ENCODE results near the gene RASA2.

Gene RASA2

GRCh38 chr3:141460097-141460704, 26.6 kb upstream of the RASA2 start:
- H3K9ac ChIP-seq (ENCODE audit: low read depth, low read length, poor library complexity, severe bottlenecking), result no peak overlapping the region
- H2AFZ ChIP-seq (ENCODE audit: low read length), result peak overlapping the region; percentile 68

DNA sequence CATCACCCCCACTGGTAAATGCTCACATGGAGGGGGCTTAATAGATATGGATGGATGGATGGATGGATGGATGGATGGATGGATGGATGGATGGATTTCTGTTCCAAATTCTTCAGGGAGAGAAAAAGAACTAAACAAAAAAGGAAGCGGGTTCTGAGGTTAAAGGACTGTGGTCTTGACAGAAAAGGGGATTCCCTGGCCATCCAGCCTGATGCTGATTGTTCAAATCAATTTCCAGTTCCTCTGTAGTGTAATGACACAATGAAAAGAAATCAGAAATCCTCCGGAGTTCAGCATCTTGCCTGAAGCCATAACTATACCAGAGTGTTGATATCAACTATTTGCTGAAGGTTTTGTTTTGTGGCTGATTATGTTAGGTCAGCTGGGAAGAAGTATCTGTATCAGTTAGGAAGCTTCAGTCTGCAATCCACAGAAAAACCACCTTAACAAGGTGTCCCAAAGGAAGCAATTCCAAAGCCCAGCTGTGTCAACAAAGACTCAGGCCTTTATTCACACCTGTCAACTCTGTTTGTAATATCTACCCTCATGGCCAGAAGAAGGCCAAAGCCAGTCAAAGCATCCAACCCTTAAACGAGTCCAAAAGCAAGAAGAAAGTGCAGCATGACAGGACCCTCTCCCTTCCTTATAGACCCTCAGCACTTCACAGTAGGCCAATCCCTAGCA, 24.5 kb upstream of the RASA2 start:
- Histone ChIP-seq H3K9me2 (replicated peaks; ENCODE audit: low read depth, low read length) (no peaks in the 10 kb centered on the region), H4K20me1 (ENCODE audit: insufficient read depth, low read length, poor library complexity, severe bottlenecking) (no peaks in the 10 kb centered on the region), H3K9ac (ENCODE audit: low read depth, low read length, poor library complexity, severe bottlenecking) (no peak overlapping the region), H3K36me3 (ENCODE audit: insufficient read depth, low read length) (no peaks in the 10 kb centered on the region), H3K4me3 (ENCODE audit: low read length, poor library complexity, severe bottlenecking) (no peak overlapping the region), H3K79me2 (ENCODE audit: insufficient read depth, low read length) (no peaks in the 10 kb centered on the region), H2AFZ (ENCODE audit: low read length) (no peak overlapping the region), H3K4me1 (ENCODE audit: insufficient read depth, low read length, poor library complexity, severe bottlenecking) (peaks cover 9% of the 10 kb centered on the region), H3K27me3 (ENCODE audit: insufficient read depth, low read length, poor library complexity, severe bottlenecking) (no peaks in the 10 kb centered on the region), H3K9me3 (ENCODE audit: insufficient read depth, low read depth, low read length) (peaks cover 7% of the 10 kb centered on the region; the same call in 1 of the 2 replicates), H3F3A (ENCODE audit: low read depth) (no peaks in the 10 kb centered on the region), H3K4me2 (ENCODE audit: low read depth, low read length, poor library complexity, severe bottlenecking) (no peak overlapping the region)
- TF ChIP-seq EZH2phosphoT487 (IDR thresholded peaks at IDR 0.05; ENCODE audit: borderline replicate concordance), result no peak
- TF ChIP-seq, protein P1, sequence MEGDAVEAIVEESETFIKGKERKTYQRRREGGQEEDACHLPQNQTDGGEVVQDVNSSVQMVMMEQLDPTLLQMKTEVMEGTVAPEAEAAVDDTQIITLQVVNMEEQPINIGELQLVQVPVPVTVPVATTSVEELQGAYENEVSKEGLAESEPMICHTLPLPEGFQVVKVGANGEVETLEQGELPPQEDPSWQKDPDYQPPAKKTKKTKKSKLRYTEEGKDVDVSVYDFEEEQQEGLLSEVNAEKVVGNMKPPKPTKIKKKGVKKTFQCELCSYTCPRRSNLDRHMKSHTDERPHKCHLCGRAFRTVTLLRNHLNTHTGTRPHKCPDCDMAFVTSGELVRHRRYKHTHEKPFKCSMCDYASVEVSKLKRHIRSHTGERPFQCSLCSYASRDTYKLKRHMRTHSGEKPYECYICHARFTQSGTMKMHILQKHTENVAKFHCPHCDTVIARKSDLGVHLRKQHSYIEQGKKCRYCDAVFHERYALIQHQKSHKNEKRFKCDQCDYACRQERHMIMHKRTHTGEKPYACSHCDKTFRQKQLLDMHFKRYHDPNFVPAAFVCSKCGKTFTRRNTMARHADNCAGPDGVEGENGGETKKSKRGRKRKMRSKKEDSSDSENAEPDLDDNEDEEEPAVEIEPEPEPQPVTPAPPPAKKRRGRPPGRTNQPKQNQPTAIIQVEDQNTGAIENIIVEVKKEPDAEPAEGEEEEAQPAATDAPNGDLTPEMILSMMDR (conservative IDR thresholded peaks at IDR 0.05; ENCODE audit: low read length), result no peak

More at GRCh38 chr3:141460097-141460704, 26.6 kb upstream of the RASA2 start:
- Histone ChIP-seq H3K4me2 (ENCODE audit: low read depth, low read length, poor library complexity, severe bottlenecking) (no peak overlapping the region), H3K9me2 (replicated peaks; ENCODE audit: low read depth, low read length) (no peaks in the 10 kb centered on the region), H3K9me3 (ENCODE audit: insufficient read depth, low read depth, low read length) (peaks cover 7% of the 10 kb centered on the region; the same call in 1 of the 2 replicates), H3K4me3 (ENCODE audit: low read length, poor library complexity, severe bottlenecking) (no peak overlapping the region), H3K79me2 (ENCODE audit: insufficient read depth, low read length) (no peaks in the 10 kb centered on the region), H3K36me3 (ENCODE audit: insufficient read depth, low read length) (no peaks in the 10 kb centered on the region), H3F3A (ENCODE audit: low read depth) (no peaks in the 10 kb centered on the region), H3K27me3 (ENCODE audit: insufficient read depth, low read length, poor library complexity, severe bottlenecking) (no peaks in the 10 kb centered on the region), H4K20me1 (ENCODE audit: insufficient read depth, low read length, poor library complexity, severe bottlenecking) (no peaks in the 10 kb centered on the region), H3K4me1 (ENCODE audit: insufficient read depth, low read length, poor library complexity, severe bottlenecking) (peaks cover 9% of the 10 kb centered on the region)
- no peak for TF ChIP-seq EZH2phosphoT487 (IDR thresholded peaks at IDR 0.05; ENCODE audit: borderline replicate concordance)
- TF ChIP-seq, protein P1 (conservative IDR thresholded peaks at IDR 0.05; ENCODE audit: low read length), result peak; percentile 89

GRCh38 chr3:141465221-141465620, 21.6 kb upstream of the RASA2 start:
- Histone ChIP-seq H2AFZ (ENCODE audit: low read length) (no peak overlapping the region), H3K4me3 (ENCODE audit: low read length, poor library complexity, severe bottlenecking) (no peak overlapping the region), H4K20me1 (ENCODE audit: insufficient read depth, low read length, poor library complexity, severe bottlenecking) (no peaks in the 10 kb centered on the region), H3K27me3 (ENCODE audit: insufficient read depth, low read length, poor library complexity, severe bottlenecking) (no peaks in the 10 kb centered on the region), H3F3A (ENCODE audit: low read depth) (no peaks in the 10 kb centered on the region), H3K9me2 (replicated peaks; ENCODE audit: low read depth, low read length) (no peaks in the 10 kb centered on the region), H3K9ac (ENCODE audit: low read depth, low read length, poor library complexity, severe bottlenecking) (no peak overlapping the region), H3K36me3 (ENCODE audit: insufficient read depth, low read length) (no peaks in the 10 kb centered on the region), H3K79me2 (ENCODE audit: insufficient read depth, low read length) (no peaks in the 10 kb centered on the region), H3K4me2 (ENCODE audit: low read depth, low read length, poor library complexity, severe bottlenecking) (no peak overlapping the region), H3K9me3 (ENCODE audit: insufficient read depth, low read depth, low read length) (peaks cover 7% of the 10 kb centered on the region; the same call in 1 of the 2 replicates), H3K4me1 (ENCODE audit: insufficient read depth, low read length, poor library complexity, severe bottlenecking) (peaks cover 9% of the 10 kb centered on the region)
- no peak for TF ChIP-seq EZH2phosphoT487 (IDR thresholded peaks at IDR 0.05; ENCODE audit: borderline replicate concordance)
- TF ChIP-seq, protein P1 (conservative IDR thresholded peaks at IDR 0.05; ENCODE audit: low read length), result no peak
